B cell (primary cell): ENCODE measurements around the gene SNTB2. TPM values are rescaled to one million over a fixed set of nuclear protein-coding genes. Genes with fewer than 3 reads are reported as not detected.

Source experiments
- ATAC-seq: fragments of 200-7000 bp; cut with Tn5 transposase; one replicate; pipeline ENCODE4 v1.10.0; 2021; ENCODE audit warnings: low read depth, mild to moderate bottlenecking, moderate number of reproducible peaks, moderate library complexity
- CTCF ChIA-PET: fragments of 350-600 bp; sonication (Branson Sonifier 250); formaldehyde crosslinking; loops from one replicate; lab custom pipeline; 2021; ENCODE audit warnings: antibody characterized with exemption, inconsistent platforms; lab: Charles Lee
- POLR2A ChIA-PET: fragments of 350-600 bp; sonication (Branson Sonifier 250); formaldehyde crosslinking; loops from one replicate; lab custom pipeline; 2021; ENCODE audit warnings: antibody characterized with exemption; lab: Charles Lee
- DNase-seq: peaks from one replicate; pipeline ENCODE4 v3.0.0; 2013
- H2AFZ ChIP-seq: 2 replicates; pipeline ENCODE4 v1.6.1; 2012; ENCODE audit warnings: mild to moderate bottlenecking, low read depth, low read length; ENCODE audit not compliant: insufficient read depth, poor library complexity, severe bottlenecking
- H3K27ac ChIP-seq, 2 donors: 1 replicate in 1 of 2; 2 replicates in 1 of 2; pipeline ENCODE4 v1.5.1; 2012 to 2013; ENCODE audit warnings: low read length in 2 of 2, mild to moderate bottlenecking in 2 of 2, moderate library complexity in 1 of 2
- H3K27me3 ChIP-seq, 4 experiments: fragments of 200-600 bp in 1 of 4; sonication (generic) in 1 of 4; replicated peaks in 1 of 4; 1 replicate in 2 of 4; 2 replicates in 2 of 4; pipeline versions ENCODE4 v1.6.1 to v1.7.0; 2013 to 2016; ENCODE audit warnings: low read length in 3 of 4, mild to moderate bottlenecking in 2 of 4, mixed read lengths in 1 of 4, moderate library complexity in 1 of 4; ENCODE audit not compliant: insufficient read depth in 4 of 4, control insufficient read depth in 3 of 4; ENCODE audit errors: control extremely low read depth in 1 of 4
- H3K36me3 ChIP-seq, 2 experiments: replicated peaks in 1 of 2; 1 replicate in 1 of 2; 2 replicates in 1 of 2; pipeline versions ENCODE4 v1.6.1 to v1.7.1; 2013; ENCODE audit warnings: low read length in 1 of 2; ENCODE audit not compliant: insufficient read depth in 2 of 2, control insufficient read depth in 1 of 2; ENCODE audit errors: control extremely low read depth in 1 of 2, extremely low read depth in 1 of 2
- H3K4me1 ChIP-seq, 2 donors: fragments of 200-600 bp in 1 of 2; sonication (generic) in 1 of 2; 1 replicate in 1 of 2; 2 replicates in 1 of 2; pipeline versions ENCODE4 v1.5.1 to v1.6.1; 2013 to 2017; ENCODE audit warnings: low read length in 2 of 2; ENCODE audit not compliant: control insufficient read depth in 2 of 2, insufficient read depth in 2 of 2
- H3K4me2 ChIP-seq: replicated peaks from 2 replicates; pipeline ENCODE3; 2012; ENCODE audit warnings: mild to moderate bottlenecking, low read depth, low read length; ENCODE audit not compliant: poor library complexity, severe bottlenecking
- H3K4me3 ChIP-seq, 5 experiments: fragments of 200-600 bp in 1 of 5; sonication (generic) in 1 of 5; 1 replicate in 3 of 5; 2 replicates in 2 of 5; pipeline versions ENCODE4 v1.5.1 to v1.7.0; 2011 to 2016; ENCODE audit warnings: low read length in 4 of 5, mild to moderate bottlenecking in 4 of 5, low read depth in 2 of 5, control low read depth in 1 of 5, moderate library complexity in 1 of 5; ENCODE audit not compliant: insufficient read depth in 1 of 5; ENCODE audit errors: control extremely low read depth in 1 of 5, extremely low read depth in 1 of 5
- H3K79me2 ChIP-seq: fragments of 200-600 bp; sonication (generic); one replicate; pipeline ENCODE4 v1.6.0; 2016; ENCODE audit warnings: low read length; ENCODE audit not compliant: control insufficient read depth, insufficient read depth
- H3K9ac ChIP-seq: fragments of 200-600 bp; sonication (generic); 2 replicates; pipeline ENCODE4 v1.6.1; 2017; ENCODE audit warnings: mild to moderate bottlenecking, low read length, moderate library complexity
- H3K9me3 ChIP-seq, 3 donors: one replicate each; pipeline versions ENCODE4 v1.6.1 to v1.7.1; 2013; ENCODE audit warnings: low read length in 2 of 3; ENCODE audit not compliant: control insufficient read depth in 2 of 3, insufficient read depth in 1 of 3; ENCODE audit errors: control extremely low read depth in 1 of 3
- H4K20me1 ChIP-seq: 2 replicates; pipeline ENCODE4 v1.6.0; 2012; ENCODE audit warnings: mild to moderate bottlenecking, low read length; ENCODE audit not compliant: insufficient read depth, control insufficient read depth, poor library complexity, severe bottlenecking
- H3K27ac Mint-ChIP-seq: one replicate; pipeline ENCODE4 v1.8.0; 2021; ENCODE audit warnings: mixed read lengths
- H3K27me3 Mint-ChIP-seq: one replicate; pipeline ENCODE4 v1.8.0; 2021; ENCODE audit warnings: mixed read lengths
- H3K4me1 Mint-ChIP-seq: one replicate; pipeline ENCODE4 v1.8.0; 2021; ENCODE audit warnings: mixed read lengths
- H3K4me3 Mint-ChIP-seq: one replicate; pipeline ENCODE4 v1.8.0; 2021; ENCODE audit warnings: mixed read lengths
- H3K9me3 Mint-ChIP-seq: one replicate; pipeline ENCODE4 v1.8.0; 2022; ENCODE audit warnings: mixed read lengths; ENCODE audit not compliant: insufficient read depth
- EZH2 ChIP-seq: IDR thresholded peaks from 2 replicates; pipeline ENCODE4 v1.6.1; 2012; ENCODE audit warnings: borderline replicate concordance, low read depth, mild to moderate bottlenecking, moderate library complexity, low read length; ENCODE audit not compliant: insufficient read depth, poor library complexity, severe bottlenecking
- WGBS: methylation state at CpG from one replicate; pipeline ENCODE4 v1.1.5; 2013; ENCODE audit warnings: missing lambda C conversion rate; ENCODE audit not compliant: insufficient coverage; 5-methylcytosine and 5-hydroxymethylcytosine counted together
- intact Hi-C: fragments of 100-400 bp; cut with micrococcal nuclease; formaldehyde crosslinking; loops from one replicate; pipeline ENCODE4 v1.10.0; 2022
- polyA minus RNA-seq: library from RNA; depleted of rRNA, polyadenylated mRNA; stranded (reverse); fragments of >200 nt; gene quantifications from 2 replicates; pipeline ENCODE4 v1.2.3, GENCODE V29; 2012
- polyA plus RNA-seq: library from polyadenylated mRNA; depleted of rRNA; stranded (reverse); fragments of >200 nt; gene quantifications from 2 replicates; pipeline ENCODE4 v1.2.3, GENCODE V29; 2012
- total RNA-seq, 2 donors: library from RNA; stranded (reverse); fragments of 120-200 nt in 1 of 2; gene quantifications; 1 replicate in 1 of 2; 2 replicates in 1 of 2; pipeline versions ENCODE4 v1.2.3 to v1.2.4, GENCODE V29; 2013 to 2022
- TF ChIP-seq, protein P1 (sequence below): fragments of 200-600 bp; IDR thresholded peaks from one replicate; pipeline ENCODE4 v1.8.0; 2022; ENCODE audit warnings: antibody characterized with exemption, mild to moderate bottlenecking

SNTB2 gene
- total RNA-seq (16.2 and 19.3 TPM in 2 replicates), polyA plus RNA-seq (2.9 and 3.8 TPM in 2 replicates), polyA minus RNA-seq (15.1 and 18.5 TPM in 2 replicates)
- total RNA-seq (2013): 4.4 TPM

DNA sequence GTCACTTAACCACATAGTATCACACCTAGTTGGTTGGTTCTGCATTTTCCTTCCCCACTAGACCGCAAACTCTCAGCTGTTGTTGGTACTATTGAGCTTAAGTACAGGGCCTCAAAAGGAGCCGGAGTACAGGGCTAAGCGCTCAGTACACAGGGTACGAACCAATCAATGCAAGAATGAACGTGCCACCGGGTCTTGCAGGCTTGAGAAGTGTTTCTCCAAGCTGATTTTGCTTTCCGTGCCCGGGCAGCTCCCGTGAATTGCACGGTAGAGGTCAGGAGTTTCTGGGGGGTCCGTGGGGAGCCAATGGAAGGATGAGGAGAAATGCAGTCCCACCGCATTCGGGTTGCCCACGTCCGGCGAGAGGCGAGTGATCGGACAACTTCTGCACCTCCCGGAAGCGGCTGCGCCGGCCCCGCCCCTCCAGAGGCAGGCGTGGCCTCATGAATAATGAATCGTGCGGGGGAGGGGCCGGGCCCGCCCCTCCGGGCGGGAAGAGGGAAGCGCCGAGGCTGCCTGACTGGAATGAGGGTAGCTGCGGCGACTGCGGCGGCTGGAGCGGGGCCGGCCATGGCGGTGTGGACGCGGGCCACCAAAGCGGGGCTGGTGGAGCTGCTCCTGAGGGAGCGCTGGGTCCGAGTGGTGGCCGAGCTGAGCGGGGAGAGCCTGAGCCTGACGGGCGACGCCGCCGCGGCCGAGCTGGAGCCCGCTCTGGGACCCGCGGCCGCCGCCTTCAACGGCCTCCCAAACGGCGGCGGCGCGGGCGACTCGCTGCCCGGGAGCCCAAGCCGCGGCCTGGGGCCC lies at the start of gene SNTB2:
SNTB2 (plus strand) TSS at position 523 of the 804 bp plus-strand sequence; CDS start at position 526, 3 bp downstream.
- Histone ChIP-seq H3K9me3 (no peaks in the 10 kb centered on the region), H3K9ac (peak within 1 kb of the TSS; percentile 77), H3K27ac (peak within 1 kb of the TSS; percentile 72 to 77), H3K27me3 (no peaks in the 10 kb centered on the region), H3K4me1 (peaks cover 17 to 29% of the 10 kb centered on the region in 2 donors), H4K20me1 (peaks cover 13% of the 10 kb centered on the region), H3K36me3 (no peaks in the 10 kb centered on the region), H3K4me2 (peak within 1 kb of the TSS; percentile 84), H2AFZ (peak within 1 kb of the TSS; percentile 79), H3K79me2 (peaks cover 8% of the 10 kb centered on the region), H3K4me3 (peak within 1 kb of the TSS; percentile 75 to 81 (median 76))
- Mint-ChIP-seq H3K4me3 (peak within 1 kb of the TSS; percentile 99), H3K4me1 (peaks cover 32% of the 10 kb centered on the region), H3K27me3 (no peaks in the 10 kb centered on the region), H3K9me3 (no peaks in the 10 kb centered on the region), H3K27ac (peak within 1 kb of the TSS; percentile 100)
- DNase-seq: peak; percentile 90
- intact Hi-C loops: loop anchor here (1.0 to 10.0 kb wide), 6 partner anchors 35 to 648 kb away; partner anchors contain the start of genes CHTF8, NFAT5, TANGO6 and UTP4
- WGBS: under 1% methylated on average over 68 of the region's 69 CpGs
- peak; percentile 80 for ATAC-seq
- ChIA-PET POLR2A (interaction anchor here (0.5 to 1.4 kb wide), 3 partner anchors 28 to 54 kb away, joined by 3 to 6 read pairs (median 3); partner anchors contain the start of genes CHTF8 and UTP4), CTCF (interaction anchor here (0.6 to 2.8 kb wide), 6 partner anchors 37 to 1092 kb away, joined by 3 to 22 read pairs (median 3); no protein-coding TSS in a partner anchor)
- TF ChIP-seq, protein P1, sequence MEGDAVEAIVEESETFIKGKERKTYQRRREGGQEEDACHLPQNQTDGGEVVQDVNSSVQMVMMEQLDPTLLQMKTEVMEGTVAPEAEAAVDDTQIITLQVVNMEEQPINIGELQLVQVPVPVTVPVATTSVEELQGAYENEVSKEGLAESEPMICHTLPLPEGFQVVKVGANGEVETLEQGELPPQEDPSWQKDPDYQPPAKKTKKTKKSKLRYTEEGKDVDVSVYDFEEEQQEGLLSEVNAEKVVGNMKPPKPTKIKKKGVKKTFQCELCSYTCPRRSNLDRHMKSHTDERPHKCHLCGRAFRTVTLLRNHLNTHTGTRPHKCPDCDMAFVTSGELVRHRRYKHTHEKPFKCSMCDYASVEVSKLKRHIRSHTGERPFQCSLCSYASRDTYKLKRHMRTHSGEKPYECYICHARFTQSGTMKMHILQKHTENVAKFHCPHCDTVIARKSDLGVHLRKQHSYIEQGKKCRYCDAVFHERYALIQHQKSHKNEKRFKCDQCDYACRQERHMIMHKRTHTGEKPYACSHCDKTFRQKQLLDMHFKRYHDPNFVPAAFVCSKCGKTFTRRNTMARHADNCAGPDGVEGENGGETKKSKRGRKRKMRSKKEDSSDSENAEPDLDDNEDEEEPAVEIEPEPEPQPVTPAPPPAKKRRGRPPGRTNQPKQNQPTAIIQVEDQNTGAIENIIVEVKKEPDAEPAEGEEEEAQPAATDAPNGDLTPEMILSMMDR: no peak
- TF ChIP-seq EZH2: no peak
